ENCODE measurements around the gene DSCAM. TPM values are rescaled to one million over a fixed set of nuclear protein-coding genes. Genes with fewer than 3 reads are reported as not detected.

DSCAM gene
- total and polyA plus RNA-seq, 10 of the 15 experiments (the other 5 are each of a cell fraction or from before 2014, with no cell fraction given), result not detected

DNA sequence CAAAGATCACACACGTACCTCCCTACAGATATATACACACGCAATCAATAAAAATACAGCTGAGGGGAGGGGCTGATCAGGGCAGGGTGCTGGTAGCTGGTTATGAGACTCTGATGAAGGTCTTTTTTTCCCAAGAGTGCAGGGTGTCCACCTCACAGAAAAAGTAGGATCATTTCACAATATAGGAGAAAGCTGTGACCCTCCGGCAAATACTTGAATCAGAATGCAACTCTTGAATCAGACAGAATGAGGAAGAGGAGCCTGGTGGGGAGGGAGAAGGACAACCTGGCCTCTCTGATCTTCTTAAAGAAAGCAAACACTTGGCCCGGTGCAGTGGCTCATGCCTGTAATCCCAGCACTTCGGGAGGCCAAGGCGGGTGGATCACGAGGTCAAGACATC lies 710.4 kb downstream of the DSCAM start:
- RAD21 ChIA-PET (ENCODE audit: unreplicated experiment), result no interaction called here
- no peak overlapping the region for H3K27ac ChIP-seq (ENCODE audit: control insufficient read depth, insufficient read depth)
- POLR2A ChIA-PET, result no interaction called here
- H2AFZ ChIP-seq (ENCODE audit: control insufficient read depth, low read depth, low read length), result no peak overlapping the region
- no peaks in the 10 kb centered on the region for H3K36me3 ChIP-seq (ENCODE audit: control insufficient read depth in 2 of 2, insufficient read depth in 2 of 2, low read length in 1 of 2)
- H3K4me1 ChIP-seq (ENCODE audit: control insufficient read depth, insufficient read depth, low read length), result no peaks in the 10 kb centered on the region
- ATAC-seq (no peak), DNase-seq (ENCODE audit: low read depth, low spot score) (no peak), FAIRE-seq (no peak)
- H3K4me2 ChIP-seq (ENCODE audit: control insufficient read depth, insufficient read depth), result no peak overlapping the region
- CTCF ChIA-PET, result no interaction called here
- no peaks in the 10 kb centered on the region for H3K79me2 ChIP-seq (ENCODE audit: control insufficient read depth, insufficient read depth, low read length)
- 55% methylated on average over 6 of the region's 7 CpGs for WGBS (ENCODE audit: insufficient coverage, insufficient replicate concordance, low lambda C conversion rate, missing lambda C conversion rate)
- TF ChIP-seq ZZZ3 (IDR thresholded peaks at IDR 0.05; ENCODE audit: control insufficient read depth, insufficient read length, low read depth), result no peak
- TF ChIP-seq SUPT20H (IDR thresholded peaks at IDR 0.05; ENCODE audit: borderline replicate concordance, control insufficient read depth, low read depth, low read length), result no peak
- TF ChIP-seq POLR2AphosphoS2 (IDR thresholded peaks at IDR 0.05; ENCODE audit: low read depth, low read length), result no peak
- TF ChIP-seq NFYB (IDR thresholded peaks at IDR 0.05; ENCODE audit: insufficient read depth, low read depth, low read length), result no peak
- no peak for TF ChIP-seq PML (IDR thresholded peaks at IDR 0.05; ENCODE audit: low read length)
- no peak for TF ChIP-seq SREBF2 (IDR thresholded peaks at IDR 0.05; ENCODE audit: low read length)
- TF ChIP-seq ZNF274 (IDR thresholded peaks at IDR 0.05; ENCODE audit: insufficient read depth, insufficient read length), result no peak
- SMC1A ChIA-PET (ENCODE audit: uncharacterized antibody, unreplicated experiment), result no interaction called here
- in situ Hi-C loops (cut with MboI) (no loop called here), intact Hi-C loops (cut with micrococcal nuclease; ENCODE audit: unreplicated experiment) (no loop called here)
- H3K9me3 ChIP-seq (replicated peaks; ENCODE audit: control insufficient read depth, insufficient read depth, low read length), result no peaks in the 10 kb centered on the region; the same call in 2 of the 3 replicates
- H3K9ac ChIP-seq (ENCODE audit: control insufficient read depth, insufficient read depth, low read length), result no peak overlapping the region
- no TSS peak for BruUV-seq (replicated peaks)
- no peak overlapping the region for H3K4me3 ChIP-seq
- no peaks in the 10 kb centered on the region for H3K27me3 ChIP-seq (replicated peaks in 1 of 2; ENCODE audit: control insufficient read depth in 2 of 2, insufficient read depth in 2 of 2, low read length in 1 of 2)
- H4K20me1 ChIP-seq (ENCODE audit: control insufficient read depth, insufficient read depth), result no peaks in the 10 kb centered on the region

DNA sequence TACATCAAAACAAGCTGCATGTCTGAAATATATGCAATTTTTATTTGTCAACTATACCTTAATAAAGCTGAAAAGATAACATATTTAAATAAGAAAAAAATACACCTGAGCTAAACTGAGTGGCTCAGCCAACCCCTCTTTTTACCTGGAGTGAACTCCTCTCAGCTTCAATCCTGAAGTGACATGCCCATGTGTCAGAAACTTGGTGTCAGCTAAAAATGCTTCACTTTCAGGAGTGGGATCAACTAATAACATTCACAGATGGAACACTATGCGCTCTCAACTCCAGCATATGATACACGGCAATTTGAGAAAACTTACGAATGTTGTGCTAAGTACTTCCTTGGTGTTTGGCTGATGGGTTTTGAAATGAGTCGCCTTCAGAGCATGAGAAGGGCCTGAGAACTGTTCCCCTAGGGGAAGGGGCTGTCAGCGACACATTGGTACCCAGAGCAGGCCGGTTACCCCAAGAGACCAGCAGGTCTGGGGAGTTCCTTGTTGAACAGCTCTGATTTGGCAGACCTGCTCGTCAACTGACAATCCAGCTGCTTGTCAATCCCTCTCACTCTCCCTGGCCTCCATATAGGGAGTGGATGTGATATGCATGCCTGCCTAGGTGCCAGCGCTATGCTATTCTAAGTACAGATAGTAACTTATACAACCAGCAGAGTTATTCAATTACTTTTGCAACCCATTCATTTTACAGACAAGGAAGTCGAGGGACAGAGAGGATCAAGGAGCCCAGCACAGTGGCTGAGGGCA lies 712.0 kb downstream of the DSCAM start:
- SMC1A ChIA-PET (ENCODE audit: uncharacterized antibody, unreplicated experiment), result no interaction called here
- Histone ChIP-seq H2AFZ (ENCODE audit: control insufficient read depth, low read depth, low read length) (no peak overlapping the region), H3K27ac (ENCODE audit: control insufficient read depth, insufficient read depth) (no peak overlapping the region), H3K4me1 (ENCODE audit: control insufficient read depth, insufficient read depth, low read length) (no peaks in the 10 kb centered on the region), H3K9me3 (replicated peaks; ENCODE audit: control insufficient read depth, insufficient read depth, low read length) (no peaks in the 10 kb centered on the region; the same call in 2 of the 3 replicates), H3K4me3 (no peak overlapping the region), H3K4me2 (ENCODE audit: control insufficient read depth, insufficient read depth) (no peak overlapping the region), H3K27me3 (replicated peaks in 1 of 2; ENCODE audit: control insufficient read depth in 2 of 2, insufficient read depth in 2 of 2, low read length in 1 of 2) (no peaks in the 10 kb centered on the region), H4K20me1 (ENCODE audit: control insufficient read depth, insufficient read depth) (no peaks in the 10 kb centered on the region), H3K9ac (ENCODE audit: control insufficient read depth, insufficient read depth, low read length) (no peak overlapping the region), H3K79me2 (ENCODE audit: control insufficient read depth, insufficient read depth, low read length) (no peaks in the 10 kb centered on the region), H3K36me3 (ENCODE audit: control insufficient read depth in 2 of 2, insufficient read depth in 2 of 2, low read length in 1 of 2) (no peaks in the 10 kb centered on the region)
- CTCF ChIA-PET, result no interaction called here
- no TSS peak for BruUV-seq (replicated peaks)
- DNase-seq (ENCODE audit: low read depth, low spot score) (no peak), ATAC-seq (no peak), FAIRE-seq (no peak)
- POLR2A ChIA-PET, result no interaction called here
- RAD21 ChIA-PET (ENCODE audit: unreplicated experiment), result no interaction called here
- intact Hi-C loops (cut with micrococcal nuclease; ENCODE audit: unreplicated experiment), result no loop called here
- in situ Hi-C loops (cut with MboI), result no loop called here
- 30% methylated on average over 9 of the region's 9 CpGs for WGBS (ENCODE audit: insufficient coverage, insufficient replicate concordance, low lambda C conversion rate, missing lambda C conversion rate)
- TF ChIP-seq IRF4 (IDR thresholded peaks at IDR 0.05; ENCODE audit: low read depth, low read length), result no peak
- TF ChIP-seq POLR2AphosphoS5 (IDR thresholded peaks at IDR 0.05; ENCODE audit: low read length), result no peak
- no peak for TF ChIP-seq EP300 (IDR thresholded peaks at IDR 0.05; ENCODE audit: borderline replicate concordance in 1 of 2, control insufficient read depth in 1 of 2, low read depth in 2 of 2, low read length in 2 of 2)
- TF ChIP-seq MTA3 (IDR thresholded peaks at IDR 0.05; ENCODE audit: borderline replicate concordance, low read length), result no peak
- TF ChIP-seq SMC3 (IDR thresholded peaks at IDR 0.05; ENCODE audit: borderline replicate concordance, low read length), result no peak
- TF ChIP-seq, protein P1, sequence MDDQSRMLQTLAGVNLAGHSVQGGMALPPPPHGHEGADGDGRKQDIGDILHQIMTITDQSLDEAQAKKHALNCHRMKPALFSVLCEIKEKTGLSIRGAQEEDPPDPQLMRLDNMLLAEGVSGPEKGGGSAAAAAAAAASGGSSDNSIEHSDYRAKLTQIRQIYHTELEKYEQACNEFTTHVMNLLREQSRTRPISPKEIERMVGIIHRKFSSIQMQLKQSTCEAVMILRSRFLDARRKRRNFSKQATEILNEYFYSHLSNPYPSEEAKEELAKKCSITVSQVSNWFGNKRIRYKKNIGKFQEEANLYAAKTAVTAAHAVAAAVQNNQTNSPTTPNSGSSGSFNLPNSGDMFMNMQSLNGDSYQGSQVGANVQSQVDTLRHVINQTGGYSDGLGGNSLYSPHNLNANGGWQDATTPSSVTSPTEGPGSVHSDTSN (IDR thresholded peaks at IDR 0.05; ENCODE audit: insufficient replicate concordance, low read depth, low read length), result no peak
- no peak for TF ChIP-seq KAT2A (conservative IDR thresholded peaks at IDR 0.05; ENCODE audit: control insufficient read depth, low read depth, low read length)
- TF ChIP-seq SMARCA5 (IDR thresholded peaks at IDR 0.05), result no peak
- no peak for TF ChIP-seq RB1 (IDR thresholded peaks at IDR 0.05; ENCODE audit: borderline replicate concordance)
- TF ChIP-seq EZH2 (IDR thresholded peaks at IDR 0.05; ENCODE audit: borderline replicate concordance, control insufficient read depth, low read depth, low read length), result no peak
- TF ChIP-seq EGR1 (IDR thresholded peaks at IDR 0.05; ENCODE audit: borderline replicate concordance in 1 of 2, low read depth in 2 of 2, low read length in 2 of 2), result no peak

Data from GM12878 (cell line).